ENCODE results near the gene PDZD2. TPM values are rescaled to one million over a fixed set of nuclear protein-coding genes. Genes with fewer than 3 reads are reported as not detected.

The PDZD2 gene
- total RNA-seq, 2 donors from 2014 or later, result 6.6 to 14.6 TPM

DNA sequence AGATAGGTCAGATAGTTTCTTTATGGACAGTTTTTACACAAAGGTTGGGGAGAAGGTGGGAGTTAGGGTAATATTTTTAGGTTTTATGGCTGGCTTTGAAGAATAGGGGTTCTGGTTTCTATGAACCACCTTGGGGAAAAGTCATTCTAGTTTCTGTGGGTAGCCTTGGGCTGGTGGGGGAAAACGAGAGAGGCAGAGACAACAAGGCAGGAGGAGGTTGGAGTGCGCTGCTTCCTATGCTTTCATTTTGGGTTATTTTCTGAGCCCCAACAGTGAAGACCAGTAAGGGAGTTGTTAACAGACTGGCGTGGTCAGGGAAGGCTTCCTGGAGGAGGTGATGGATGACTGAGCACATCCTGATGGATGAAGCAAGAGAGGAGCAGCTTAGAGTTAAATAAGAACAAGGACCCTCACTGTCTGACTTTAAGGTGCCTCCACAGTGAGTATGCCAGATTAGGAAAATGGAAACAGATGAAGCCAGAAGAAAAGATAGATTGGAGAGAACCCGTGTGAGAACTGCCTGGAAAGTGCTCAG is 81.9 kb downstream of the PDZD2 start:
- H3K27me3 ChIP-seq (ENCODE audit: control insufficient read depth, insufficient read depth, low read length, poor library complexity, severe bottlenecking), result no peaks in the 10 kb centered on the region
- peaks cover 2% of the 10 kb centered on the region for H3K4me1 Mint-ChIP-seq
- no peak overlapping the region for H3K27ac ChIP-seq (ENCODE audit: low read depth, low read length)
- H3K27ac Mint-ChIP-seq, result no peak overlapping the region
- TF ChIP-seq, protein P1, sequence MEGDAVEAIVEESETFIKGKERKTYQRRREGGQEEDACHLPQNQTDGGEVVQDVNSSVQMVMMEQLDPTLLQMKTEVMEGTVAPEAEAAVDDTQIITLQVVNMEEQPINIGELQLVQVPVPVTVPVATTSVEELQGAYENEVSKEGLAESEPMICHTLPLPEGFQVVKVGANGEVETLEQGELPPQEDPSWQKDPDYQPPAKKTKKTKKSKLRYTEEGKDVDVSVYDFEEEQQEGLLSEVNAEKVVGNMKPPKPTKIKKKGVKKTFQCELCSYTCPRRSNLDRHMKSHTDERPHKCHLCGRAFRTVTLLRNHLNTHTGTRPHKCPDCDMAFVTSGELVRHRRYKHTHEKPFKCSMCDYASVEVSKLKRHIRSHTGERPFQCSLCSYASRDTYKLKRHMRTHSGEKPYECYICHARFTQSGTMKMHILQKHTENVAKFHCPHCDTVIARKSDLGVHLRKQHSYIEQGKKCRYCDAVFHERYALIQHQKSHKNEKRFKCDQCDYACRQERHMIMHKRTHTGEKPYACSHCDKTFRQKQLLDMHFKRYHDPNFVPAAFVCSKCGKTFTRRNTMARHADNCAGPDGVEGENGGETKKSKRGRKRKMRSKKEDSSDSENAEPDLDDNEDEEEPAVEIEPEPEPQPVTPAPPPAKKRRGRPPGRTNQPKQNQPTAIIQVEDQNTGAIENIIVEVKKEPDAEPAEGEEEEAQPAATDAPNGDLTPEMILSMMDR (conservative IDR thresholded peaks at IDR 0.05), result no peak
- H3K9me3 Mint-ChIP-seq, result no peaks in the 10 kb centered on the region
- no peaks in the 10 kb centered on the region for H3K9me3 ChIP-seq (ENCODE audit: control insufficient read depth, low read length)
- no peak overlapping the region for H3K4me3 Mint-ChIP-seq
- no peaks in the 10 kb centered on the region for H3K36me3 ChIP-seq (ENCODE audit: control insufficient read depth, insufficient read depth, low read length)
- no peak overlapping the region for H3K9ac ChIP-seq (ENCODE audit: extremely low read depth, low read length, poor library complexity, severe bottlenecking)
- DNase-seq, result no peak
- H3K4me3 ChIP-seq (ENCODE audit: low read length), result no peak overlapping the region
- H3K4me1 ChIP-seq (ENCODE audit: control insufficient read depth, insufficient read depth, low read length), result no peaks in the 10 kb centered on the region
- 89% methylated on average over 4 of the region's 4 CpGs for WGBS, 2 experiments (ENCODE audit: insufficient coverage in 1 of 2, insufficient read length in 1 of 2)
- H3K36me3 Mint-ChIP-seq (ENCODE audit: low read depth), result no peaks in the 10 kb centered on the region
- no peaks in the 10 kb centered on the region for H3K27me3 Mint-ChIP-seq (ENCODE audit: insufficient read depth)

DNA sequence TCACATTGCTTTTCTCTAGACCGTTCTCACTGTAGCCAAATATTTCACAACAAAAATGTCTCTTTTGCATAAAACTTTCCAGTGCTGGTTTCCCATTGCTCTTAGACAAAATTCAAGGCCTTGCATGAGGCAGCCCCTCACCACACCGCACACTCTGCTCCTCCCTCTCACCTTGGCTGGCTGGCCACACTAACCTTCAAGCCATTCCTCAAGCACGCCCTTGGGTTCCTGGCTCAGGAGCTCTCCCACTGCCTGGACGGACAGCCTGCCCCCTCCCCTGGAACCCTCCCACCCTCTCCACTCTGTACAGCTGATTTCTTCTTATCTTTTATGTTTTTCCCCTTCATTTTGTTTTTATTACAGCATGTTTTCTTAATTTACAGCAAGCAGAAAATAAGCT is 83.2 kb downstream of the PDZD2 start:
- Histone ChIP-seq H3K4me3 (ENCODE audit: low read length) (no peak overlapping the region), H3K27ac (ENCODE audit: low read depth, low read length) (no peak overlapping the region), H3K4me1 (ENCODE audit: control insufficient read depth, insufficient read depth, low read length) (no peaks in the 10 kb centered on the region), H3K27me3 (ENCODE audit: control insufficient read depth, insufficient read depth, low read length, poor library complexity, severe bottlenecking) (no peaks in the 10 kb centered on the region), H3K9ac (ENCODE audit: extremely low read depth, low read length, poor library complexity, severe bottlenecking) (no peak overlapping the region), H3K9me3 (ENCODE audit: control insufficient read depth, low read length) (no peaks in the 10 kb centered on the region), H3K36me3 (ENCODE audit: control insufficient read depth, insufficient read depth, low read length) (no peaks in the 10 kb centered on the region)
- DNase-seq, result no peak
- H3K4me1 Mint-ChIP-seq, result peaks cover 5% of the 10 kb centered on the region
- H3K4me3 Mint-ChIP-seq, result no peak overlapping the region
- WGBS, 2 experiments (ENCODE audit: insufficient coverage in 1 of 2, insufficient read length in 1 of 2), result 87 to 90% methylated on average over 4 of the region's 4 CpGs
- no peak overlapping the region for H3K27ac Mint-ChIP-seq
- H3K27me3 Mint-ChIP-seq (ENCODE audit: insufficient read depth), result no peaks in the 10 kb centered on the region
- TF ChIP-seq, protein P1 (conservative IDR thresholded peaks at IDR 0.05), result no peak
- H3K36me3 Mint-ChIP-seq (ENCODE audit: low read depth), result no peaks in the 10 kb centered on the region
- no peaks in the 10 kb centered on the region for H3K9me3 Mint-ChIP-seq

DNA sequence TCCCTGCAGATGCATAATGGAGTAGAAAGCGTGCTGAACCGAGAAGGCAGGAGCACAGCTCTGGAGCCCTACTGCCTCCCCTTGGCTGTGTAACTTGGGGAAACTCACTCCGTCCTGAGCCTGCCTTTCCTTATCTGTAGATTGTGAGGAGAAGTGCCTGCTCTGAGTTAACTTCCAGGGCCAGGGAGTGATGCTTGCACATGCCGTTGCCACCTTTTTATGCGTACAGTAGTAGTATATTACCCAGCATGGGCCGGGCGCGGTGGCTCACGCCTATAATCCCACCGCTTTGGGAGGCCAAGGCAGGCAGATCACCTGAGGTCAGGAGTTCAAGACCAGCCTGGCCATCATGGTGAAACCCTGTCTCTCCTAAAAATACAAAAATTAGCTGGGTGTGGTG is 87.1 kb downstream of the PDZD2 start:
- H3K4me1 ChIP-seq (ENCODE audit: control insufficient read depth, insufficient read depth, low read length), result no peaks in the 10 kb centered on the region
- no peak for DNase-seq
- Mint-ChIP-seq H3K4me1 (peaks cover 3% of the 10 kb centered on the region), H3K27me3 (ENCODE audit: insufficient read depth) (no peaks in the 10 kb centered on the region), H3K9me3 (no peaks in the 10 kb centered on the region), H3K27ac (no peak overlapping the region), H3K36me3 (ENCODE audit: low read depth) (no peaks in the 10 kb centered on the region), H3K4me3 (no peak overlapping the region)
- no peaks in the 10 kb centered on the region for H3K36me3 ChIP-seq (ENCODE audit: control insufficient read depth, insufficient read depth, low read length)
- no peaks in the 10 kb centered on the region for H3K9me3 ChIP-seq (ENCODE audit: control insufficient read depth, low read length)
- no peak overlapping the region for H3K4me3 ChIP-seq (ENCODE audit: low read length)
- no peak overlapping the region for H3K9ac ChIP-seq (ENCODE audit: extremely low read depth, low read length, poor library complexity, severe bottlenecking)
- TF ChIP-seq, protein P1 (conservative IDR thresholded peaks at IDR 0.05), result no peak
- H3K27ac ChIP-seq (ENCODE audit: low read depth, low read length), result no peak overlapping the region
- no peaks in the 10 kb centered on the region for H3K27me3 ChIP-seq (ENCODE audit: control insufficient read depth, insufficient read depth, low read length, poor library complexity, severe bottlenecking)
- 93 to 98% methylated on average over 7 to 10 of the region's 10 CpGs for WGBS, 2 experiments (ENCODE audit: insufficient coverage in 1 of 2, insufficient read length in 1 of 2)
